GM12878 (cell line): ENCODE measurements around the gene ENAH. TPM values are rescaled to one million over a fixed set of nuclear protein-coding genes. Genes with fewer than 3 reads are reported as not detected.
A peak's percentile ranks its signal among the peaks of the same experiment; 100 is the strongest.

ENCODE experiments used
- ATF3 ChIP-seq: IDR thresholded peaks from 2 replicates; pipeline ENCODE4 v1.6.1; 2011; ENCODE audit warnings: low read depth, mild to moderate bottlenecking, low read length, moderate library complexity, borderline replicate concordance; ENCODE audit errors: extremely low read depth
- BMI1 ChIP-seq: fragments of 450-650 bp; IDR thresholded peaks from 2 replicates; pipeline ENCODE4 v1.6.1; 2016; ENCODE audit warnings: mild to moderate bottlenecking, moderate library complexity, borderline replicate concordance
- CHD1 ChIP-seq: IDR thresholded peaks from 2 replicates; pipeline ENCODE4 v1.6.1; 2012; ENCODE audit warnings: low read depth, low read length, improper control_type of control experiment
- GABPA ChIP-seq: IDR thresholded peaks from 2 replicates; pipeline ENCODE4 v1.6.1; 2014; ENCODE audit warnings: antibody characterized with exemption, low read depth, mild to moderate bottlenecking, inconsistent platforms
- GATAD2B ChIP-seq: fragments of 450-650 bp; conservative IDR thresholded peaks from 2 replicates; pipeline ENCODE4 v1.6.1; 2017; ENCODE audit warnings: low read depth, mild to moderate bottlenecking, moderate library complexity
- JUNB ChIP-seq: IDR thresholded peaks from 2 replicates; pipeline ENCODE4 v1.6.1; 2016; ENCODE audit warnings: antibody characterized with exemption, mild to moderate bottlenecking
- MLLT1 ChIP-seq: fragments of 450-650 bp; IDR thresholded peaks from 2 replicates; pipeline ENCODE4 v1.6.1; 2016; ENCODE audit warnings: mild to moderate bottlenecking
- NFYA ChIP-seq: IDR thresholded peaks from 2 replicates; pipeline ENCODE4 v1.6.1; 2011; ENCODE audit warnings: low read depth, mild to moderate bottlenecking, low read length, improper control_type of control experiment, borderline replicate concordance
- PAX5 ChIP-seq: IDR thresholded peaks from 2 replicates; pipeline ENCODE4 v1.6.1; 2011; ENCODE audit warnings: low read depth, low read length, borderline replicate concordance
- TCF3 ChIP-seq: IDR thresholded peaks from 2 replicates; pipeline ENCODE4 v1.6.1; 2012; ENCODE audit warnings: low read depth, mild to moderate bottlenecking, low read length, borderline replicate concordance; ENCODE audit not compliant: insufficient read depth
- ZBTB11 ChIP-seq: fragments of 450-650 bp; formaldehyde crosslinking; IDR thresholded peaks from 2 replicates; pipeline ENCODE4 v1.5.0; 2022; ENCODE audit warnings: mild to moderate bottlenecking, missing genetic modification characterization
- polyA plus RNA-seq, 11 experiments: library from polyadenylated mRNA; depleted of rRNA in 4 of 11; unstranded in 6 of 11; stranded (reverse) in 5 of 11; fragments of >200 nt; fragmentation: Nextera tagmentation in 4 of 11; fragmentation: Illumina TruSeq in 1 of 11; extraction: Ambion mirVana in 4 of 11; extraction: Trizol in 1 of 11; gene quantifications; 1 replicate in 1 of 11; 2 replicates in 10 of 11; pipeline versions ENCODE4 v1.2.1 to v1.2.3, GENCODE V29; 2011 to 2016; ENCODE audit warnings: inconsistent platforms in 2 of 11, missing spikeins in 2 of 11, low read depth in 1 of 11
- total RNA-seq, 4 experiments: library from RNA; depleted of rRNA in 3 of 4; stranded (reverse); fragments of >200 nt in 3 of 4; fragmentation: Illumina TruSeq in 1 of 4; extraction: Trizol in 1 of 4; gene quantifications; 2 replicates each; pipeline versions ENCODE4 v1.2.1 to v1.2.3, GENCODE V29; 2013 to 2021
- TF ChIP-seq, protein P1 (sequence below): fragments of 450-650 bp; IDR thresholded peaks from 2 replicates; pipeline ENCODE4 v1.6.1; 2018; ENCODE audit warnings: borderline replicate concordance, mild to moderate bottlenecking; ENCODE audit not compliant: partially characterized antibody
- TF ChIP-seq, protein P2 (sequence below): fragments of 450-650 bp; IDR thresholded peaks from 2 replicates; pipeline ENCODE4 v1.6.1; 2017; ENCODE audit warnings: borderline replicate concordance
- TF ChIP-seq, protein P3 (sequence below): fragments of 450-650 bp; IDR thresholded peaks from 2 replicates; pipeline ENCODE4 v1.6.1; 2017; ENCODE audit warnings: mild to moderate bottlenecking, moderate library complexity

Gene ENAH
- total and polyA plus RNA-seq, 10 of the 15 experiments (the other 5 are each of a cell fraction or from before 2014, with no cell fraction given): under 0.01 to 0.62 (median 0.06) TPM; not detected in 5

DNA sequence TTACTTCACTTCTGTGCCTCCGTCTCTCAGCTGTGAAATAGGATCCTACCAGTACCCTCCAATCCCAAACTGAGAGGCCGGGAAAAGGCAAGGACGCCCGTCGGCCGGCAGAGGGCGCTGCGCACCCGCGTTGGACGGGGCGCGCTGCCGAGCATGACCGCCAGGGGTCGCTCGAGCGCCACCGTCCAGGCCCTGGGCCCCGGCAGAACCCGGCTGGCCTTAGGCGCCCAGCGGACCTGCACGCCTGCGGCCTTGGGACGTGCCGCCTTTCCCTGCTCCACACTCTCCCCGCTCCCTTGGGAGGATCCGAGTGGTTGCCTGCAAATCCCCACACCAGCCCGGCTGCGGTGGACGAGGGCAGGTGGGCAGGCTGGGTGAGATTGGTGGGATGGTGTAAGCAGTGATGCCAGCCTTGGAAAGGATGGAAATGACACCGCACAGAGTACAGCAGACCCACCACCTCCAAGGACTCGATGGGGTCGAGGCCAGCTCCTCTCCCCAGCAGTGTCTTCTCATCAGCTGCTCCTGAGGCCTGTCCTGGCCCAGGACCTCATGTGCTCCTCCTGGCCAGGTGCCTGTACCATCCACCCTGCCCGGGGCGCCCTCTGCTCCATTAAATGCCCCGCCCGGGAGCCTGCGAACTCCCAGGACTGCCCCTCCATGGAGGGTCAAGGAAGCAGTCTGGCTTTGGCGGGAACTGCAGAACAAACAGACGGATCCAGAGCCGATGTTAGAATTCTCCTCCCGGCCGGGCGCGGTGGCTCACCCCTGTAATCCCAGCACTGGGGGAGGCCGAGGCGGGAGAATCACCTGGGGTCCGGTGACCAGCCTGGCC lies 177.7 kb downstream of the ENAH start (continued):
- TF ChIP-seq MLLT1: no peak
- TF ChIP-seq ATF3: peak; percentile 57; the same call in 1 of the 2 replicates
- TF ChIP-seq, protein P1, sequence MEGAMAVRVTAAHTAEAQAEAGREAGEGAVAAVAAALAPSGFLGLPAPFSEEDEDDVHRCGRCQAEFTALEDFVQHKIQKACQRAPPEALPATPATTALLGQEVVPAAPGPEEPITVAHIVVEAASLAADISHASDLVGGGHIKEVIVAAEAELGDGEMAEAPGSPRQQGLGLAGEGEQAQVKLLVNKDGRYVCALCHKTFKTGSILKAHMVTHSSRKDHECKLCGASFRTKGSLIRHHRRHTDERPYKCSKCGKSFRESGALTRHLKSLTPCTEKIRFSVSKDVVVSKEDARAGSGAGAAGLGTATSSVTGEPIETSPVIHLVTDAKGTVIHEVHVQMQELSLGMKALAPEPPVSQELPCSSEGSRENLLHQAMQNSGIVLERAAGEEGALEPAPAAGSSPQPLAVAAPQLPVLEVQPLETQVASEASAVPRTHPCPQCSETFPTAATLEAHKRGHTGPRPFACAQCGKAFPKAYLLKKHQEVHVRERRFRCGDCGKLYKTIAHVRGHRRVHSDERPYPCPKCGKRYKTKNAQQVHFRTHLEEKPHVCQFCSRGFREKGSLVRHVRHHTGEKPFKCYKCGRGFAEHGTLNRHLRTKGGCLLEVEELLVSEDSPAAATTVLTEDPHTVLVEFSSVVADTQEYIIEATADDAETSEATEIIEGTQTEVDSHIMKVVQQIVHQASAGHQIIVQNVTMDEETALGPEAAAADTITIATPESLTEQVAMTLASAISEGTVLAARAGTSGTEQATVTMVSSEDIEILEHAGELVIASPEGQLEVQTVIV: no peak
- TF ChIP-seq NFYA: no peak
- TF ChIP-seq GATAD2B: 0 out of 2 replicates have a peak, but pooled peaks have one; percentile 66
- TF ChIP-seq PAX5: peak; percentile 34; the same call in 1 of the 2 replicates
- TF ChIP-seq, protein P2, sequence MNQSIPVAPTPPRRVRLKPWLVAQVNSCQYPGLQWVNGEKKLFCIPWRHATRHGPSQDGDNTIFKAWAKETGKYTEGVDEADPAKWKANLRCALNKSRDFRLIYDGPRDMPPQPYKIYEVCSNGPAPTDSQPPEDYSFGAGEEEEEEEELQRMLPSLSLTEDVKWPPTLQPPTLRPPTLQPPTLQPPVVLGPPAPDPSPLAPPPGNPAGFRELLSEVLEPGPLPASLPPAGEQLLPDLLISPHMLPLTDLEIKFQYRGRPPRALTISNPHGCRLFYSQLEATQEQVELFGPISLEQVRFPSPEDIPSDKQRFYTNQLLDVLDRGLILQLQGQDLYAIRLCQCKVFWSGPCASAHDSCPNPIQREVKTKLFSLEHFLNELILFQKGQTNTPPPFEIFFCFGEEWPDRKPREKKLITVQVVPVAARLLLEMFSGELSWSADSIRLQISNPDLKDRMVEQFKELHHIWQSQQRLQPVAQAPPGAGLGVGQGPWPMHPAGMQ: no peak
- TF ChIP-seq JUNB: no peak
- TF ChIP-seq, protein P3, sequence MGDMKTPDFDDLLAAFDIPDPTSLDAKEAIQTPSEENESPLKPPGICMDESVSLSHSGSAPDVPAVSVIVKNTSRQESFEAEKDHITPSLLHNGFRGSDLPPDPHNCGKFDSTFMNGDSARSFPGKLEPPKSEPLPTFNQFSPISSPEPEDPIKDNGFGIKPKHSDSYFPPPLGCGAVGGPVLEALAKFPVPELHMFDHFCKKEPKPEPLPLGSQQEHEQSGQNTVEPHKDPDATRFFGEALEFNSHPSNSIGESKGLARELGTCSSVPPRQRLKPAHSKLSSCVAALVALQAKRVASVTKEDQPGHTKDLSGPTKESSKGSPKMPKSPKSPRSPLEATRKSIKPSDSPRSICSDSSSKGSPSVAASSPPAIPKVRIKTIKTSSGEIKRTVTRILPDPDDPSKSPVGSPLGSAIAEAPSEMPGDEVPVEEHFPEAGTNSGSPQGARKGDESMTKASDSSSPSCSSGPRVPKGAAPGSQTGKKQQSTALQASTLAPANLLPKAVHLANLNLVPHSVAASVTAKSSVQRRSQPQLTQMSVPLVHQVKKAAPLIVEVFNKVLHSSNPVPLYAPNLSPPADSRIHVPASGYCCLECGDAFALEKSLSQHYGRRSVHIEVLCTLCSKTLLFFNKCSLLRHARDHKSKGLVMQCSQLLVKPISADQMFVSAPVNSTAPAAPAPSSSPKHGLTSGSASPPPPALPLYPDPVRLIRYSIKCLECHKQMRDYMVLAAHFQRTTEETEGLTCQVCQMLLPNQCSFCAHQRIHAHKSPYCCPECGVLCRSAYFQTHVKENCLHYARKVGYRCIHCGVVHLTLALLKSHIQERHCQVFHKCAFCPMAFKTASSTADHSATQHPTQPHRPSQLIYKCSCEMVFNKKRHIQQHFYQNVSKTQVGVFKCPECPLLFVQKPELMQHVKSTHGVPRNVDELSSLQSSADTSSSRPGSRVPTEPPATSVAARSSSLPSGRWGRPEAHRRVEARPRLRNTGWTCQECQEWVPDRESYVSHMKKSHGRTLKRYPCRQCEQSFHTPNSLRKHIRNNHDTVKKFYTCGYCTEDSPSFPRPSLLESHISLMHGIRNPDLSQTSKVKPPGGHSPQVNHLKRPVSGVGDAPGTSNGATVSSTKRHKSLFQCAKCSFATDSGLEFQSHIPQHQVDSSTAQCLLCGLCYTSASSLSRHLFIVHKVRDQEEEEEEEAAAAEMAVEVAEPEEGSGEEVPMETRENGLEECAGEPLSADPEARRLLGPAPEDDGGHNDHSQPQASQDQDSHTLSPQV: peak; percentile 97
- 0 out of 2 replicates have a peak, but pooled peaks have one; percentile 20 for TF ChIP-seq TCF3
- TF ChIP-seq CHD1: no peak
- TF ChIP-seq BMI1: no peak
- no peak for TF ChIP-seq GABPA
- no peak for TF ChIP-seq ZBTB11 (CRISPR knock-in tag)
